MM.1S (cell line): ENCODE data around the gene ATP6V1A.

Experiments
- DNase-seq: peaks from one replicate; pipeline ENCODE4 v3.0.0-alpha.2; 2015
- H2AFZ ChIP-seq: fragments of 300-600 bp; sonication (generic); 2 replicates; pipeline ENCODE4 v1.6.0; 2016; ENCODE audit warnings: antibody characterized with exemption, low read length
- H3F3A ChIP-seq: fragments of 300-600 bp; sonication (generic); 2 replicates; pipeline ENCODE4 v1.6.1; 2016; ENCODE audit warnings: mild to moderate bottlenecking, antibody characterized with exemption, low read length, moderate library complexity, mixed read lengths; ENCODE audit not compliant: insufficient read depth
- H3K27ac ChIP-seq: fragments of 300-600 bp; sonication (generic); 2 replicates; pipeline ENCODE4 v1.5.1; 2016; ENCODE audit warnings: mild to moderate bottlenecking, low read length
- H3K27me3 ChIP-seq: fragments of 300-600 bp; sonication (generic); replicated peaks from 2 replicates; pipeline ENCODE4 v1.6.0; 2016; ENCODE audit warnings: low read length; ENCODE audit not compliant: insufficient read depth
- H3K36me3 ChIP-seq: fragments of 300-600 bp; sonication (generic); replicated peaks from 2 replicates; pipeline ENCODE4 v1.6.1; 2016; ENCODE audit warnings: mild to moderate bottlenecking, low read length, mixed read lengths; ENCODE audit not compliant: insufficient read depth
- H3K4me1 ChIP-seq: fragments of 300-600 bp; sonication (generic); 2 replicates; pipeline ENCODE4 v1.6.1; 2016; ENCODE audit warnings: low read length, mixed read lengths
- H3K4me2 ChIP-seq: fragments of 300-600 bp; sonication (generic); 2 replicates; pipeline ENCODE4 v1.6.0; 2016; ENCODE audit warnings: low read depth, low read length
- H3K4me3 ChIP-seq: fragments of 300-600 bp; sonication (generic); 2 replicates; pipeline ENCODE4 v1.5.1; 2016; ENCODE audit warnings: low read length, mixed read lengths
- H3K79me2 ChIP-seq: fragments of 300-600 bp; sonication (generic); 2 replicates; pipeline ENCODE4 v1.6.1; 2016; ENCODE audit warnings: mixed run types, low read length, mixed read lengths
- H3K9ac ChIP-seq: fragments of 300-600 bp; sonication (generic); 2 replicates; pipeline ENCODE4 v1.6.1; 2016; ENCODE audit warnings: low read length, mixed read lengths
- H3K9me2 ChIP-seq: fragments of 300-600 bp; sonication (generic); replicated peaks from 2 replicates; pipeline ENCODE4 v1.6.1; 2016; ENCODE audit warnings: mild to moderate bottlenecking, low read length, mixed read lengths; ENCODE audit not compliant: insufficient read depth
- H3K9me3 ChIP-seq: fragments of 300-600 bp; sonication (generic); replicated peaks from 2 replicates; pipeline ENCODE4 v1.6.1; 2016; ENCODE audit warnings: mild to moderate bottlenecking, low read length, mixed read lengths; ENCODE audit not compliant: insufficient read depth
- H4K20me1 ChIP-seq: fragments of 300-600 bp; sonication (generic); 2 replicates; pipeline ENCODE4 v1.6.1; 2016; ENCODE audit warnings: mild to moderate bottlenecking, low read length, moderate library complexity, mixed read lengths; ENCODE audit not compliant: insufficient read depth
- CTCF ChIP-seq: fragments of 300-600 bp; sonication (generic); IDR thresholded peaks from 2 replicates; pipeline ENCODE4 v1.5.1; 2016; ENCODE audit warnings: antibody characterized with exemption, low read length, mixed read lengths
- EZH2 ChIP-seq: fragments of 300-600 bp; sonication (generic); optimal IDR thresholded peaks from 2 replicates; pipeline ENCODE3; 2017; ENCODE audit warnings: low read depth, mild to moderate bottlenecking, antibody characterized with exemption, low read length, mixed read lengths
- EZH2phosphoT487 ChIP-seq: fragments of 300-600 bp; sonication (generic); IDR thresholded peaks from 2 replicates; pipeline ENCODE4 v1.6.1; 2018; ENCODE audit warnings: antibody characterized with exemption, low read length

ATP6V1A gene

GRCh38 chr3:113764698-113765097 is 17.9 kb downstream of the ATP6V1A start:
- DNase-seq: no peak
- Histone ChIP-seq H3K9ac (no peak overlapping the region), H3K9me2 (no peaks in the 10 kb centered on the region), H4K20me1 (no peaks in the 10 kb centered on the region), H3F3A (no peaks in the 10 kb centered on the region), H3K27me3 (no peaks in the 10 kb centered on the region), H3K9me3 (no peaks in the 10 kb centered on the region), H3K4me2 (no peak overlapping the region), H3K36me3 (no peaks in the 10 kb centered on the region), H3K4me1 (no peaks in the 10 kb centered on the region), H3K27ac (no peak overlapping the region), H2AFZ (no peak overlapping the region), H3K79me2 (peaks cover 38% of the 10 kb centered on the region), H3K4me3 (no peak overlapping the region)
- no peak for TF ChIP-seq EZH2phosphoT487

GRCh38 chr3:113769551-113769950 is 22.7 kb downstream of the ATP6V1A start:
- Histone ChIP-seq H2AFZ (no peak overlapping the region), H3K27ac (no peak overlapping the region)

GRCh38 chr3:113771993-113772392 is 25.2 kb downstream of the ATP6V1A start:
- Histone ChIP-seq H3K79me2 (peaks cover 24% of the 10 kb centered on the region), H3K9ac (no peak overlapping the region), H3K4me2 (no peak overlapping the region), H3K9me2 (no peaks in the 10 kb centered on the region), H3K27me3 (no peaks in the 10 kb centered on the region), H3K27ac (no peak overlapping the region), H3K4me1 (no peaks in the 10 kb centered on the region), H3F3A (no peaks in the 10 kb centered on the region), H3K36me3 (no peaks in the 10 kb centered on the region), H3K4me3 (no peak overlapping the region), H3K9me3 (no peaks in the 10 kb centered on the region), H4K20me1 (no peaks in the 10 kb centered on the region), H2AFZ (no peak overlapping the region)
- no peak for TF ChIP-seq CTCF
- no peak for TF ChIP-seq EZH2
- no peak for TF ChIP-seq EZH2phosphoT487
- no peak for DNase-seq

More at GRCh38 chr3:113769551-113769950, 22.7 kb downstream of the ATP6V1A start:
- Histone ChIP-seq H3K9me3 (no peaks in the 10 kb centered on the region), H3F3A (no peaks in the 10 kb centered on the region), H3K9ac (no peak overlapping the region), H3K36me3 (no peaks in the 10 kb centered on the region), H3K4me1 (no peaks in the 10 kb centered on the region), H3K79me2 (peaks cover 33% of the 10 kb centered on the region), H4K20me1 (no peaks in the 10 kb centered on the region), H3K9me2 (no peaks in the 10 kb centered on the region), H3K27me3 (no peaks in the 10 kb centered on the region), H3K4me3 (no peak overlapping the region), H3K4me2 (no peak overlapping the region)
- DNase-seq: no peak
- TF ChIP-seq CTCF: no peak
- no peak for TF ChIP-seq EZH2
- TF ChIP-seq EZH2phosphoT487: no peak

GRCh38 chr3:113773381-113773780 is 26.5 kb downstream of the ATP6V1A start:
- Histone ChIP-seq H3K4me3 (no peak overlapping the region), H3F3A (no peaks in the 10 kb centered on the region), H3K36me3 (no peaks in the 10 kb centered on the region), H3K27ac (no peak overlapping the region), H3K4me2 (no peak overlapping the region), H3K9ac (no peak overlapping the region), H3K27me3 (no peaks in the 10 kb centered on the region), H3K4me1 (no peaks in the 10 kb centered on the region), H3K9me2 (no peaks in the 10 kb centered on the region), H4K20me1 (no peaks in the 10 kb centered on the region), H3K9me3 (no peaks in the 10 kb centered on the region), H2AFZ (no peak overlapping the region), H3K79me2 (peaks cover 26% of the 10 kb centered on the region)
- no peak for DNase-seq
- TF ChIP-seq EZH2: no peak
